Motor neuron (in vitro differentiated cells): ENCODE data around the gene P2RY8. TPM values are rescaled to one million over a fixed set of nuclear protein-coding genes. Genes with fewer than 3 reads are reported as not detected.
"Not testable (repeated sequence)": the region's sequence is repeated elsewhere in the genome, so short reads cannot be mapped to it uniquely, and the experiment has no call there.

Experiments used
- ATAC-seq, 8 experiments: fragments of 200-7000 bp; cut with Tn5 transposase; replicated peaks in 6 of 8; 2 replicates each; pipeline ENCODE4 v1.8.0; 2021; ENCODE audit warnings: mild to moderate bottlenecking in 8 of 8, moderate library complexity in 8 of 8
- H3K27ac ChIP-seq, 2 donors: fragments of 250-450 bp; sonication (Bioruptor Pico); 2 replicates each; pipeline ENCODE4 v1.9.0; 2021; ENCODE audit warnings: antibody characterized with exemption in 2 of 2, mild to moderate bottlenecking in 2 of 2, moderate library complexity in 1 of 2
- H3K4me1 ChIP-seq, 2 donors: fragments of 250-450 bp; sonication (Bioruptor Pico); replicated peaks in 1 of 2; 2 replicates each; pipeline ENCODE4 v1.6.1; 2021; ENCODE audit warnings: antibody characterized with exemption in 2 of 2, mild to moderate bottlenecking in 2 of 2, moderate library complexity in 1 of 2
- H3K4me3 ChIP-seq, 5 donors: fragments of 250-450 bp; sonication (Bioruptor Pico); 2 replicates each; pipeline ENCODE4 v1.9.0; 2021; ENCODE audit warnings: antibody characterized with exemption in 5 of 5, mild to moderate bottlenecking in 5 of 5, moderate library complexity in 4 of 5
- WGBS, 10 experiments: fragments of 450-650 bp; shearing (Covaris generic); methylation state at CpG; one replicate each; pipeline ENCODE4 v1.0.0; 2022; 5-methylcytosine and 5-hydroxymethylcytosine counted together
- in situ Hi-C, 9 experiments: fragments of 400-800 bp; cut with MboI; loops; one replicate each; pipeline ENCODE4 v1.15.0; 2021; ENCODE audit warnings: low sequenced_read_pairs in 9 of 9, low pct_unique_long_range_greater_than_20kb in 2 of 9; ENCODE audit not compliant: unreplicated experiment in 9 of 9
- total RNA-seq, 8 experiments: library from RNA; unstranded; fragments of 300-600 nt; gene quantifications; 2 replicates each; pipeline versions ENCODE4 v1.2.3 to v1.2.4, GENCODE V29; 2022

P2RY8 gene
- total RNA-seq, 8 experiments from 2014 or later, result 0.13 to 2.1 (median 0.22) TPM; not detected in 2

DNA sequence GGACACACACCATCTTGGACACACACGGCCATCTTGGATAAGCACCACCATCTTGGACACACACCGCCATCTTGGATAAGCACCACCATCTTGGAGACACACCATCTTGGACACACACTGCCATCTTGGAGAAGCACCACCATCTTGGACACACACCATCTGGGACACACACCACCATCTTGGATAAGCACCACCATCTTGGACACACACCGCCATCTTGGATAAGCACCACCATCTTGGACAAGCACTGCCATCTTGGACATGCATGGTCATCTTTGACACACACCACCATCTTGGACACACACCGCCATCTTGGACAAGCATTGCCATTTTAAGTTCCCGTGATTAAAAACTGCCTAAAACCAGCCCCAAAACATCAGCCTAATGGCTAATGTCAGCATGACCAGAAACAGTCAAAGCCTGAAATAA lies 88.4 kb downstream of the P2RY8 start:
- WGBS, 10 experiments, result 92 to 100% (median 100%) methylated on average over 1 to 4 of the region's 5 CpGs; no CpG with 5 or more reads in 3 of the 10 experiments
- H3K4me3 ChIP-seq, in situ Hi-C loops: not testable (repeated sequence)

GRCh38 chrX:1447969-1448572 lies 88.9 kb downstream of the P2RY8 start:
- in situ Hi-C loops, ATAC-seq, H3K27ac ChIP-seq, H3K4me1 ChIP-seq, H3K4me3 ChIP-seq: not testable (repeated sequence)
- WGBS, 10 experiments, result 100% methylated on average over 1 to 4 of the region's 8 CpGs; no CpG with 5 or more reads in 4 of the 10 experiments

More for the DNA sequence above, 88.4 kb downstream of the P2RY8 start:
- H3K4me1 ChIP-seq, H3K27ac ChIP-seq, ATAC-seq: not testable (repeated sequence)

DNA sequence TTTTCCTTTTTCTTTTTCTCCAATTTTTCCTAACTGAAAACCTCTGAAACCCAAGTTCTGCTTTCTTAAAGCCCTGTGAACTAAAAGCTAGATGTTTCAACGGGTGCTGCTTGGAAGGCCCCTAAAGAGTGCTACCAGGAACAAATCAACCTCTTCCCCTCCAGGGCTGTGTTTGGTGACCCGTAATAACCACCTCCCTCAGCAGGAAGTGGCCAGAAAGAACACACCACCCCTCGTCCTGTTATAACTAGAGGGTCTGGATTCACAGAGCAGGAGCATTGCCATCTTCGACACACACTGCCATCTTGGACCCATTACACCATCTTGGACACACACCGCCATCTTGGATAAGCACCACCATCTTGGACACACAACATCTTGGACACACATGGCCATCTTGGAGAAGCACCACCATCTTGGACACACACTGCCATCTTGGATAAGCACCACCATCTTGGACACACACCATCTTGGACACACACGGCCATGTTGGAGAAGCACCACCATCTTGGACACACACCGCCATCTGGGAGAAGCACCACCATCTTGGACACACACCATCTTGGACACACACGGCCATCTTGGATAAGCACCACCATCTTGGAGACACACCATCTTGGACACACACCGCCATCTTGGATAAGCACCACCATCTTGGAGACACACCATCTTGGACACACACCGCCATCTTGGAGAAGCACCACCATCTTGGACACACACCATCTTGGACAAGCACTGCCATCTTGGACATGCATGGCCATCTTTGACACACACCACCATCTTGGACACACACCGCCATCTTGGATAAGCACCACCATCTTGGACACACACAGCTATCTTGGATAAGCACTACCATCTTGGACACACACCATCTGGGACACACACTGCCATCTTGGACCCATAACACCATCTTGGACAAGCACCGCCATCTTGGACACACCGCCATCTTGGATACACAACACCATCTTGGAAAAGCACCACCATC lies 89.7 kb downstream of the P2RY8 start:
- H3K4me3 ChIP-seq, ATAC-seq, in situ Hi-C loops, H3K4me1 ChIP-seq, H3K27ac ChIP-seq: not testable (repeated sequence)
- 79 to 100% (median 90%) methylated on average over 1 to 7 of the region's 13 CpGs; no CpG with 5 or more reads in 2 of the 10 experiments for WGBS, 10 experiments

- no peak overlapping the region for H3K27ac ChIP-seq
- ATAC-seq, result no peak
- no peaks in the 10 kb centered on the region for H3K4me1 ChIP-seq
- WGBS, 10 experiments, result 81 to 100% (median 99%) methylated on average over 1 to 13 of the region's 19 CpGs; no CpG with 5 or more reads in 1 of the 10 experiments
- H3K4me3 ChIP-seq, result no peak overlapping the region
- in situ Hi-C loops, result no loop called here
Observed at GRCh38 chrX:1444561-1445500, 92.2 kb downstream of the P2RY8 start.

DNA sequence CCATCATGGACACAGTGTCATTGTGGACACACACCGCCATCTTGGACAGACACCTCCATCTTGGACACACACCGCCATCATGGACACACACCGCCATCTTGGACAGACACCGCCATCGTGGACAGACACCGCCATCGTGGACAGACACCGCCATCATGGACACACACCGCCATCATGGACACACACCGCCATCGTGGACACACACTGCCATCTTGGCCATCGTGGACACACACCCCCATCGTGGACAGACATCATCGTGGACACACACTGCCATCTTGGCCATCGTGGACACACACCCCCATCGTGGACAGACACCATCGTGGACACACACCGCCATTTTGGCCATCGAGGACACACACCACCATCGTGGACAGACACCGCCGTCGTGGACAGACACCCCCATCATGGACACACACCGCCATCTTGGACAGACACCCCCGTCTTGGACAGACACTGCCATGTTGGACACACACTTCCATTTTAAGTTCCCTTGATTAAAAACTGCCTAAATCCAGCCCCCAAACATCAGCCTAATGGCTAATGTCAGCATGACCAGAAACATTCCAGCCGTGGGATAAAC lies 93.4 kb downstream of the P2RY8 start:
- no peaks in the 10 kb centered on the region for H3K4me1 ChIP-seq
- no peak overlapping the region for H3K27ac ChIP-seq
- H3K4me3 ChIP-seq, result no peak overlapping the region
- 80 to 98% (median 97%) methylated on average over 1 to 13 of the region's 26 CpGs; no CpG with 5 or more reads in 6 of the 10 experiments for WGBS, 10 experiments
- ATAC-seq, result no peak
- in situ Hi-C loops, result no loop called here

- no peaks in the 10 kb centered on the region for H3K4me1 ChIP-seq
- H3K4me3 ChIP-seq, result no peak overlapping the region
- 40 to 96% methylated on average over 2 to 16 of the region's 38 CpGs; no CpG with 5 or more reads in 8 of the 10 experiments for WGBS, 10 experiments
- in situ Hi-C loops, result no loop called here
- H3K27ac ChIP-seq, result no peak overlapping the region
- ATAC-seq, result no peak
Observed at GRCh38 chrX:1442724-1443367, 94.1 kb downstream of the P2RY8 start.

DNA sequence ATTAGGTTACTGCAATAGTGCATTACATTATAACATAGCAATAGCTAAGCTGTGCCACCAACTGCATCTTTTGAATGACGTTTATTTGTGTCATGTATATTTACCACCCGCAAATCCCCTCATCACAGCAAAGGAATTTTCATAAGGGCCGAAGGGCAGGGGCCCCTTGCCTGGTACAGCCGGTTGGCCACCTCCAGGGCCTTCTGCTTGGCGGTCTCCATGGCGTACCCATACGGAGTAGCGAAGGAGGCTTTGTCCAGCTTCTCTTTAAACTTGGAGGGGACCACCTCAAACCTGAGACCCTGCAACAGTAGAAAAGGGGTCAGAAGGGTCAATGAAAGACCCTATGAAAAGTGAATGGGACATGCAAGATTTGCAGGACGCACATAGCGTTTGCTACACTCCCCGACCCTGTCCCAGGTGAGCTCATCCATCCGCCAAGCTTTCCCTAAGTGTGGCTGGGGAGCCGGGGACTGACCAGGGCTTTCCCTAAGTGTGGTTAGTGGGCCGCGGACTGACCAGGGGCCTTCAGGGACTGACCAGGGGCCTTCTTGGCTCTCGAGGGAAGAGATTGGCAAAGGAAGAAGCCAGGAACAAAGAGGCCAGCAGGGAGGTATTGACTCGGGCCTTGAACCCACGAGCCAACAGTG lies 94.8 kb downstream of the P2RY8 start:
- WGBS, 10 experiments, result 86 to 100% (median 100%) methylated on average over 1 to 5 of the region's 18 CpGs; no CpG with 5 or more reads in 1 of the 10 experiments
- no peak for ATAC-seq
- no peaks in the 10 kb centered on the region for H3K4me1 ChIP-seq
- in situ Hi-C loops, result no loop called here
- H3K27ac ChIP-seq, result no peak overlapping the region
- H3K4me3 ChIP-seq, result no peak overlapping the region

GRCh38 chrX:1440506-1440905 lies 96.5 kb downstream of the P2RY8 start:
- ATAC-seq, result no peak
- no peaks in the 10 kb centered on the region for H3K4me1 ChIP-seq
- no peak overlapping the region for H3K27ac ChIP-seq
- in situ Hi-C loops, result no loop called here
- H3K4me3 ChIP-seq, result no peak overlapping the region
- WGBS, 10 experiments, result 93 to 100% (median 96%) methylated on average over 2 to 5 of the region's 6 CpGs; no CpG with 5 or more reads in 7 of the 10 experiments

DNA sequence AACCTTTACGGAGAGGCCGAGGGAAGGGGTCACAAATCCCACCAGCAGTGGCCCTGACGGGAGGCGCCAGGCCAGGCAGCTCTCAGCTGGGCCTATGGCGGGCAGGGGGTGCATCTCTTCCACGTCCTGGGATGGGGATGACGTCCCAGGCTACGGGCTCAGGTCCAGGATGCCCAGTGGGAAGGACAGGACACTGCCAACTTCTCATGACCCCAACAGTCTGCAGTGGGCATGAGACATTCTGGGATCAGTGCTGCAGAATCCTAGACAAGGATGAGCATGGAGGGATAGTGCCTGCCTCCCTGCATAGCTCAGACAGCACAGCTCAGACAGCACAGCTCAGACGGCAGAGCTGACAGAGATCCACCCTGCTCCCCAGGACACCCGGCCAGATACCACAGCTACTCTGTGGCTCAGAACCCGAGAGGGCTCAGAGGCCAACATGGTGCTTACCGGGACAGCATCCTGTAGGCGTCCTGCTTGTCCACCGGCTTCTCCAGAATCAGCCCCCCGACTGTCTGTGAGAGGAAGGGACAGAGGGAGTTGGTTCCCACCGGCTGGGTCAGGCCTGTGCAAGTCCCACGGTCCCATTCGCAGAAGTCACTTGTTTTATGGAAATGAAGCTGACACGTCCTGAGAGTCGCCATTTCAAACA lies 101.6 kb downstream of the P2RY8 start:
- WGBS, 10 experiments, result 74 to 100% (median 88%) methylated on average over 2 to 6 of the region's 20 CpGs; no CpG with 5 or more reads in 6 of the 10 experiments
- no peaks in the 10 kb centered on the region for H3K4me1 ChIP-seq
- H3K27ac ChIP-seq, result no peak overlapping the region
- no peak overlapping the region for H3K4me3 ChIP-seq
- peak in 1 of 8 experiments; percentile 23 for ATAC-seq
- in situ Hi-C loops, result no loop called here

GRCh38 chrX:1434871-1435240 lies 102.1 kb downstream of the P2RY8 start:
- in situ Hi-C loops, result no loop called here
- no peak for ATAC-seq
- Histone ChIP-seq H3K27ac (no peak overlapping the region), H3K4me1 (no peaks in the 10 kb centered on the region), H3K4me3 (no peak overlapping the region)
- 80 to 100% (median 97%) methylated on average over 2 to 9 of the region's 22 CpGs; no CpG with 5 or more reads in 4 of the 10 experiments for WGBS, 10 experiments

- no peak overlapping the region for H3K4me3 ChIP-seq
- no peaks in the 10 kb centered on the region for H3K4me1 ChIP-seq
- in situ Hi-C loops, result no loop called here
- no peak for ATAC-seq
- 88 to 100% (median 96%) methylated on average over 2 to 10 of the region's 19 CpGs; no CpG with 5 or more reads in 2 of the 10 experiments for WGBS, 10 experiments
- H3K27ac ChIP-seq, result no peak overlapping the region
Observed at GRCh38 chrX:1433646-1434357, 103.2 kb downstream of the P2RY8 start.
